Activated naive CD4-positive, alpha-beta T cell treated with anti-CD3 and anti-CD28 coated beads, Interleukin-2, amount 50 U/mL, for 24 hours (primary cell): ENCODE data around the gene SHC4.

ENCODE experiments used
- H3K27ac Mint-ChIP-seq: one replicate; pipeline ENCODE4 v1.8.0; 2021; ENCODE audit warnings: mild to moderate bottlenecking, mixed read lengths
- H3K27me3 Mint-ChIP-seq: one replicate; pipeline ENCODE4 v1.8.0; 2021; ENCODE audit warnings: mixed read lengths
- H3K36me3 Mint-ChIP-seq: one replicate; pipeline ENCODE4 v1.8.0; 2021; ENCODE audit warnings: mixed read lengths
- H3K4me1 Mint-ChIP-seq: one replicate; pipeline ENCODE4 v1.8.0; 2021; ENCODE audit warnings: mixed read lengths
- H3K4me3 Mint-ChIP-seq: one replicate; pipeline ENCODE4 v1.8.0; 2021; ENCODE audit warnings: mild to moderate bottlenecking, mixed read lengths
- H3K9me3 Mint-ChIP-seq: one replicate; pipeline ENCODE4 v1.8.0; 2021; ENCODE audit warnings: mixed read lengths

Gene SHC4

GRCh38 chr15:48823706-48824105 lies 140.0 kb downstream of the SHC4 start:
- no peaks in the 10 kb centered on the region for H3K4me1 Mint-ChIP-seq
- H3K9me3 Mint-ChIP-seq = no peaks in the 10 kb centered on the region
- no peak overlapping the region for H3K27ac Mint-ChIP-seq
- H3K4me3 Mint-ChIP-seq = no peak overlapping the region
- no peaks in the 10 kb centered on the region for H3K36me3 Mint-ChIP-seq
- H3K27me3 Mint-ChIP-seq = no peaks in the 10 kb centered on the region

- H3K9me3 Mint-ChIP-seq = no peaks in the 10 kb centered on the region
- H3K4me1 Mint-ChIP-seq = no peaks in the 10 kb centered on the region
- H3K36me3 Mint-ChIP-seq = no peaks in the 10 kb centered on the region
- no peak overlapping the region for H3K27ac Mint-ChIP-seq
- H3K27me3 Mint-ChIP-seq = no peaks in the 10 kb centered on the region
- no peak overlapping the region for H3K4me3 Mint-ChIP-seq
Measured at GRCh38 chr15:48823237-48823636, 140.5 kb downstream of the SHC4 start.

GRCh38 chr15:48814286-48814685 lies 149.4 kb downstream of the SHC4 start:
- Mint-ChIP-seq H3K9me3 (no peaks in the 10 kb centered on the region), H3K36me3 (no peaks in the 10 kb centered on the region), H3K4me3 (no peak overlapping the region), H3K27me3 (no peaks in the 10 kb centered on the region), H3K27ac (no peak overlapping the region), H3K4me1 (peaks cover 16% of the 10 kb centered on the region)

DNA sequence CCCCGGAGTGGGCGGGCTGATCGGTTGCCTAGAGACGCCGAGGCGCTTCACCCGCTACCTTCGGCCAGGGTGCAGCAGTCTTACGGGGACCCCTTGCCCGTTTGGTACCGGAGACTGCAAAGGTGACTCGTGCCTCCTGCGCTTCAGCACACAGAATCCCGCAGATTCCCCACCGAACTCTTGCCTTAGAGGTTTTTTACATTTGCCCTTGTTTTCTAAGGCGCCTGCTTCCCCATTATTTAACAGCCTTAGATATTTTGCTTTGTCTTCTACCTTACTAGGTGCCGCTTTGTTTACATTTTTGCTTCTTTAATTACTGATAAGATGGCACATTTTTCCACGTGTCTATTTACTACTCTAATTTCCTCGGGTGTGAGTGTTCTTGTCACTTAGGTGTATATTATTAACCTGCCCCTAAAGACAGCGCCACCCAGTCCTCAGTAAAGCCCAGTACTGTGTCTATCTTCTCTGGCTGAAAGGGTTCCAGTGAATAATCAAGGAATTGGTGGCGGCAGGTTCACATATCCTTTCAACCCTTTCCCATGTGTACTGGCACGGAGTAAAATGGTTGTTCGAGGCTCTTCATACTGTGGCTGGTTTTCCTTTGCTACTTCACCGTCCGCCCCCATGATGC lies 152.3 kb downstream of the SHC4 start:
- peaks cover 28% of the 10 kb centered on the region for H3K4me1 Mint-ChIP-seq
- H3K4me3 Mint-ChIP-seq = peak overlapping the region; percentile 96
- H3K9me3 Mint-ChIP-seq = no peaks in the 10 kb centered on the region
- no peaks in the 10 kb centered on the region for H3K27me3 Mint-ChIP-seq
- H3K27ac Mint-ChIP-seq = no peak overlapping the region
- no peaks in the 10 kb centered on the region for H3K36me3 Mint-ChIP-seq

DNA sequence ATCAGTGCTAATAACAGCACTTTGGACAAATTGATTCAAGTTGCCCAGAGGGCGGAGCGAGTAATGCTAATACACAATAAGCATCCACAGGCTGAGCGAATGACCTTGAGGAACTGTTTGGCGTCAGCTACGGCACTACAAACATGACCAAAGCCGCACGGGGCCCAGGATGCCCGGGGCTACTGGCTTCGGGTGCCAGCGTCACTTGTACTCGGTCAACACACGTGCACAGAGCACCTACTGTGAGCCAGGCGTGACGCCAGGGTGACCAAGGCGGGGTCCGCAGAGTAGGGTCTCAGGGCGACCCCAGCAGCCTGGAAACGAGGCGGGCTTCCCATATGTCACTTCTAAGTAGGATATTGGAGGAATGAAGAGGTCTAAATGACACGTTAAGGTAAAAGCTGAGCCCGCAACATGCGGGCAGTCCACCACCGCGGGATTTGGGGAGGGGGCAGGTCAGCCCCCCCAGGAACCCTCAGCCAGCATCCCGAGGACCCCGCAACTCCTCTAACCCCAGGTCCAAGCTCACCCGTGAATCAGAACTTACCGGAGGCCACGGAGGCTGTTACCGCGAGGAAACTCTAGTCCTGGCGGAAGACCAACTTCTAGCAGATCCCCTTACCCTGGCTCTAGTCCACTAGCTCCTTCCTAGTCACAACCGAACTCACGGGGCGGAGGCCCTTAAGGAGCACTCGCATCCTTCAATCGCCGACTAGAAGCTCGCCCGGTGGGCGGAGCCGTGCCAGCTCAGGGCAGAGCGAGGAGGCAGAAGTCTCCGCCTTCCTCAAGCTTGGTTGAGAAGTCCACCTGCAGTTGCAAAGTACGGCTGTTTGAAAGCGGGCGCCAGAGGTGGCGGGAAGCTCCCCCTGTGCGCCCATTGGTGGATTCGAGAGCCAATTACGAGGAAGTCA lies 153.1 kb downstream of the SHC4 start, which contains the start of gene CEP152:
Gene CEP152, minus strand, starts transcription at position 656 of the 911 bp plus-strand sequence. CDS start 5,420 bp downstream, outside the sequence.
- Mint-ChIP-seq H3K4me3 (peak within 1 kb of the TSS; percentile 96), H3K4me1 (peaks cover 32% of the 10 kb centered on the region), H3K9me3 (no peaks in the 10 kb centered on the region), H3K27me3 (no peaks in the 10 kb centered on the region), H3K27ac (peak within 1 kb of the TSS; percentile 73), H3K36me3 (no peaks in the 10 kb centered on the region)

- H3K27ac Mint-ChIP-seq = no peak overlapping the region
- H3K4me1 Mint-ChIP-seq = peaks cover 24% of the 10 kb centered on the region
- no peaks in the 10 kb centered on the region for H3K9me3 Mint-ChIP-seq
- H3K4me3 Mint-ChIP-seq = no peak overlapping the region
- H3K36me3 Mint-ChIP-seq = peaks cover 11% of the 10 kb centered on the region
- no peaks in the 10 kb centered on the region for H3K27me3 Mint-ChIP-seq
Measured at GRCh38 chr15:48806151-48806550, 157.6 kb downstream of the SHC4 start.

- H3K9me3 Mint-ChIP-seq = no peaks in the 10 kb centered on the region
- H3K36me3 Mint-ChIP-seq = peaks cover 11% of the 10 kb centered on the region
- no peak overlapping the region for H3K27ac Mint-ChIP-seq
- H3K4me3 Mint-ChIP-seq = no peak overlapping the region
- H3K4me1 Mint-ChIP-seq = peaks cover 25% of the 10 kb centered on the region
- H3K27me3 Mint-ChIP-seq = no peaks in the 10 kb centered on the region
Measured at GRCh38 chr15:48805591-48805990, 158.1 kb downstream of the SHC4 start.

- Mint-ChIP-seq H3K27ac (no peak overlapping the region), H3K36me3 (peaks cover 11% of the 10 kb centered on the region), H3K27me3 (no peaks in the 10 kb centered on the region), H3K4me1 (peaks cover 16% of the 10 kb centered on the region), H3K9me3 (no peaks in the 10 kb centered on the region), H3K4me3 (no peak overlapping the region)
Measured at GRCh38 chr15:48803877-48804276, 159.8 kb downstream of the SHC4 start.

- H3K27me3 Mint-ChIP-seq = no peaks in the 10 kb centered on the region
- H3K27ac Mint-ChIP-seq = no peak overlapping the region
- peaks cover 14% of the 10 kb centered on the region for H3K4me1 Mint-ChIP-seq
- no peaks in the 10 kb centered on the region for H3K9me3 Mint-ChIP-seq
- peaks cover 11% of the 10 kb centered on the region for H3K36me3 Mint-ChIP-seq
- H3K4me3 Mint-ChIP-seq = no peak overlapping the region
Measured at GRCh38 chr15:48802867-48803266, 160.9 kb downstream of the SHC4 start.

- no peak overlapping the region for H3K4me3 Mint-ChIP-seq
- no peaks in the 10 kb centered on the region for H3K9me3 Mint-ChIP-seq
- H3K36me3 Mint-ChIP-seq = peaks cover 15% of the 10 kb centered on the region
- no peaks in the 10 kb centered on the region for H3K27me3 Mint-ChIP-seq
- no peak overlapping the region for H3K27ac Mint-ChIP-seq
- peaks cover 18% of the 10 kb centered on the region for H3K4me1 Mint-ChIP-seq
Measured at GRCh38 chr15:48802257-48802656, 161.5 kb downstream of the SHC4 start.

GRCh38 chr15:48800811-48801455 lies 162.8 kb downstream of the SHC4 start:
- no peak overlapping the region for H3K27ac Mint-ChIP-seq
- peaks cover 9% of the 10 kb centered on the region for H3K4me1 Mint-ChIP-seq
- H3K4me3 Mint-ChIP-seq = no peak overlapping the region
- no peaks in the 10 kb centered on the region for H3K9me3 Mint-ChIP-seq
- peaks cover 15% of the 10 kb centered on the region for H3K36me3 Mint-ChIP-seq
- H3K27me3 Mint-ChIP-seq = no peaks in the 10 kb centered on the region

GRCh38 chr15:48800245-48800644 lies 163.5 kb downstream of the SHC4 start:
- peaks cover 9% of the 10 kb centered on the region for H3K4me1 Mint-ChIP-seq
- H3K4me3 Mint-ChIP-seq = no peak overlapping the region
- H3K9me3 Mint-ChIP-seq = no peaks in the 10 kb centered on the region
- no peak overlapping the region for H3K27ac Mint-ChIP-seq
- H3K27me3 Mint-ChIP-seq = no peaks in the 10 kb centered on the region
- H3K36me3 Mint-ChIP-seq = peaks cover 15% of the 10 kb centered on the region

- H3K36me3 Mint-ChIP-seq = peaks cover 7% of the 10 kb centered on the region
- no peaks in the 10 kb centered on the region for H3K27me3 Mint-ChIP-seq
- no peak overlapping the region for H3K27ac Mint-ChIP-seq
- no peaks in the 10 kb centered on the region for H3K9me3 Mint-ChIP-seq
- H3K4me3 Mint-ChIP-seq = no peak overlapping the region
- peaks cover 9% of the 10 kb centered on the region for H3K4me1 Mint-ChIP-seq
Measured at GRCh38 chr15:48798319-48798718, 165.4 kb downstream of the SHC4 start.

DNA sequence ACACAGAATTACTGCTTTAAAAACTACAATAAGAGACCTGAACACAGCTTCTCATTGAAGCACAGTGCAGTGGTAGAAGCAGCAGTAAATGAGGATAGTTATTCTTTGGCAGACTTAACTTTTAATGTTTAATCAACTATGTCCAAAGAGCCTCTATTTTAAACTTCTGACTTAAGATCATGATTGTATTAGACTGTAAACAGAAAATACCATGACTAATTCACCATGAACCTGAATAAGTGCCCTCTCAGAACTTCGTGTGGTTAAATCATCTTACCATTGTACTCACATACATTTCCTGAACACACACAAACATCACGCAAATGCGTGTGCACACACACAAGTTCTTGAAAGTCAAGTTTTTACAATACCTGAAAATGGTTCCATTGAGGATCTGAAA lies 166.8 kb downstream of the SHC4 start:
- no peak overlapping the region for H3K27ac Mint-ChIP-seq
- peaks cover 9% of the 10 kb centered on the region for H3K4me1 Mint-ChIP-seq
- H3K9me3 Mint-ChIP-seq = no peaks in the 10 kb centered on the region
- H3K4me3 Mint-ChIP-seq = no peak overlapping the region
- H3K27me3 Mint-ChIP-seq = no peaks in the 10 kb centered on the region
- peaks cover 13% of the 10 kb centered on the region for H3K36me3 Mint-ChIP-seq

GRCh38 chr15:48796521-48796920 lies 167.2 kb downstream of the SHC4 start:
- Mint-ChIP-seq H3K27ac (no peak overlapping the region), H3K36me3 (peaks cover 13% of the 10 kb centered on the region), H3K4me3 (no peak overlapping the region), H3K27me3 (no peaks in the 10 kb centered on the region), H3K4me1 (peaks cover 9% of the 10 kb centered on the region), H3K9me3 (no peaks in the 10 kb centered on the region)

DNA sequence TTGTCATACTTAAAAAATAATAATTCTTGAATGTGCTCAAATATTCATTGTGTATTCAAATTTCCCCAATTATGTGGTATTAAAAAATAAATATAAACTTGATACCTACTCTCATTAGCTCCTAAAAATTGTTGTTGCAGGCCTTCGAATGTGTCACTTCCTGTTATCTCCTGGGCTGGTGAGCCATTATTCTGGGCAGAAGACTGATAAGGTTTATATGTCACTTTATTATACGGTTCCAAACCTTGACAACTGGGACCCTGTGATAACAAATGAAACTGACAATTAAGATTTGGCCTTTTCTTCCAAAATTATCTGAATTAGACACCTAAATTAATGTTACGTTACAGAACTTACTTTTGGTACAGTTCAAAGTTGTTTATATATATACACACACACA lies 167.8 kb downstream of the SHC4 start:
- H3K4me1 Mint-ChIP-seq = peaks cover 6% of the 10 kb centered on the region
- no peaks in the 10 kb centered on the region for H3K9me3 Mint-ChIP-seq
- peaks cover 13% of the 10 kb centered on the region for H3K36me3 Mint-ChIP-seq
- no peak overlapping the region for H3K4me3 Mint-ChIP-seq
- no peak overlapping the region for H3K27ac Mint-ChIP-seq
- no peaks in the 10 kb centered on the region for H3K27me3 Mint-ChIP-seq
